Endodermal cell (in vitro differentiated cells): ENCODE measurements around the gene MAP3K1. TPM values are rescaled to one million over a fixed set of nuclear protein-coding genes. Genes with fewer than 3 reads are reported as not detected.
"Not testable (repeated sequence)": the region's sequence is repeated elsewhere in the genome, so short reads cannot be mapped to it uniquely, and the experiment has no call there.

Source experiments
- DNase-seq: peaks from one replicate; pipeline ENCODE4 v3.0.0-alpha.2; 2017
- H3K27ac ChIP-seq: 2 replicates; pipeline ENCODE4 v1.5.1; 2013; ENCODE audit warnings: mild to moderate bottlenecking, low read depth, low read length, moderate library complexity
- H3K27me3 ChIP-seq: 2 replicates; pipeline ENCODE4 v1.6.1; 2013; ENCODE audit warnings: mild to moderate bottlenecking, low read length, moderate library complexity; ENCODE audit not compliant: insufficient read depth, control insufficient read depth, poor library complexity, severe bottlenecking
- H3K36me3 ChIP-seq: 2 replicates; pipeline ENCODE4 v1.7.0; 2013; ENCODE audit warnings: mild to moderate bottlenecking, low read length, moderate library complexity; ENCODE audit not compliant: control insufficient read depth, insufficient read depth
- H3K4me1 ChIP-seq: one replicate; pipeline ENCODE4 v1.7.0; 2013; ENCODE audit warnings: low read length; ENCODE audit not compliant: control insufficient read depth, insufficient read depth
- H3K4me3 ChIP-seq: 2 replicates; pipeline ENCODE4 v1.5.1; 2013; ENCODE audit warnings: mild to moderate bottlenecking, low read length, moderate library complexity
- H3K9ac ChIP-seq: 2 replicates; pipeline ENCODE4 v1.6.1; 2013; ENCODE audit warnings: mild to moderate bottlenecking, low read length, moderate library complexity; ENCODE audit not compliant: poor library complexity, severe bottlenecking; ENCODE audit errors: extremely low read depth
- H3K9me3 ChIP-seq: 2 replicates; pipeline ENCODE4 v1.6.1; 2013; ENCODE audit warnings: mild to moderate bottlenecking, low read length, moderate library complexity; ENCODE audit not compliant: control insufficient read depth
- H3K27ac Mint-ChIP-seq: 2 replicates; pipeline ENCODE4 v1.8.0; 2020; ENCODE audit warnings: mixed read lengths
- H3K27me3 Mint-ChIP-seq: 2 replicates; pipeline ENCODE4 v1.8.0; 2021; ENCODE audit warnings: mild to moderate bottlenecking, mixed read lengths; ENCODE audit not compliant: insufficient read depth
- H3K36me3 Mint-ChIP-seq: 2 replicates; pipeline ENCODE4 v1.8.0; 2020; ENCODE audit warnings: low read depth, mixed read lengths
- H3K4me1 Mint-ChIP-seq: 2 replicates; pipeline ENCODE4 v1.8.0; 2020; ENCODE audit warnings: mixed read lengths
- H3K4me3 Mint-ChIP-seq: 2 replicates; pipeline ENCODE4 v1.8.0; 2020; ENCODE audit warnings: mild to moderate bottlenecking, moderate library complexity, mixed read lengths
- H3K9me3 Mint-ChIP-seq: 2 replicates; pipeline ENCODE4 v1.8.0; 2020; ENCODE audit warnings: mild to moderate bottlenecking, mixed read lengths
- WGBS, 2 experiments: methylation state at CpG; one replicate each; pipeline versions ENCODE4 v1.1.5 to v1.1.7; 2013; ENCODE audit warnings: missing lambda C conversion rate in 2 of 2, mixed read lengths in 1 of 2; ENCODE audit not compliant: insufficient coverage in 1 of 2, insufficient read length in 1 of 2; 5-methylcytosine and 5-hydroxymethylcytosine counted together
- total RNA-seq, 2 donors: library from RNA; stranded (reverse); fragmentation: NEBNext Ultra II Directional in 1 of 2; extraction: Animal tissue kit (Norgen Biotek cat#: 25700) in 1 of 2; gene quantifications; 2 replicates in 1 of 2; 3 replicates in 1 of 2; pipeline ENCODE4 v1.2.1, GENCODE V29; 2021
- TF ChIP-seq, protein P1 (sequence below): fragments of 200-600 bp; sonication (generic); conservative IDR thresholded peaks from 2 replicates; pipeline ENCODE4 v1.5.0; 2021; ENCODE audit warnings: antibody characterized with exemption, mild to moderate bottlenecking

The MAP3K1 gene
- total RNA-seq, 2 donors from 2014 or later = 18.0 to 23.7 TPM

DNA sequence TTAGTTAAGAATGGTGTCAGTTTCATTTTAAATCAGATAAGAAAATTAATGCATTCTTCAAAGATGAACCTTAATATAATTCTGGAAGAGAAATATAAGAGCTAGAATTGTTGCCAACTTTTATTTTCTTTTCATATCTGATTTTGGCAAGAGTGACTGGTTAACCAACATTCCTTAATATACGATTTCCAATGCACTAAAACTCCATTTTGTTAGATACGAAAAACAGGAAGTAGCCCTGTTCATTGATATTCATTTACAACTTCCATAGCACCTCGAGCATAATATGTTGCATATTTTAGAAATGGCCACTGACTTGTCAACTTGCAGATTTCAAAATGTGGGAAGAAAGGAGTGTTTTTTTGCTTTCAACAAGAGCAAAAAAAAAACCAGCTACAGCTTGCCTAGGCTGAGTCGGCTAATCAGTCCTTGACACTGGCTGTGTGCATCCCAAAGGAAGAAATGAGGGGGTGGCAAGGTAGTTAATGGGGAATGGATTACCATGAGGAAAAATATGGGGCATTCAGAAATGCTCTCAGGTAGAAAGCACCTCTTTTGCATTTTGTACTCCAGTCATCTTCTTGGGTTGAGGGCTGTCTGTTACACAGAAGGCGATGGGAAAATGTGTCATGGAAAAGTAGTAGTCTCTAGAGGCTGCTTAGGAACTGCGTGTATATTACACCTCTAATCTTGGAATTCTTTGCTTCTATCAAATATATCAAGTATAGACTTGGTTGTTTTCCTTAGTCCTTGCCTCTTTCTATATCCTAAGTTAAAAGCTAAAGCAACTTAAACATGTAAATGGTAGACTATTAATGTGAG lies 3.9 kb downstream of the MAP3K1 start:
- H3K4me1 Mint-ChIP-seq = peaks cover 33% of the 10 kb centered on the region
- H3K9me3 Mint-ChIP-seq = no peaks in the 10 kb centered on the region
- H3K9ac ChIP-seq = no peak overlapping the region
- WGBS, 2 experiments = 84 to 92% methylated on average over 3 to 6 of the region's 6 CpGs
- H3K27me3 ChIP-seq = no peaks in the 10 kb centered on the region
- H3K27ac ChIP-seq = no peak overlapping the region
- H3K4me1 ChIP-seq = peaks cover 22% of the 10 kb centered on the region
- no peaks in the 10 kb centered on the region for H3K9me3 ChIP-seq
- TF ChIP-seq, protein P1, sequence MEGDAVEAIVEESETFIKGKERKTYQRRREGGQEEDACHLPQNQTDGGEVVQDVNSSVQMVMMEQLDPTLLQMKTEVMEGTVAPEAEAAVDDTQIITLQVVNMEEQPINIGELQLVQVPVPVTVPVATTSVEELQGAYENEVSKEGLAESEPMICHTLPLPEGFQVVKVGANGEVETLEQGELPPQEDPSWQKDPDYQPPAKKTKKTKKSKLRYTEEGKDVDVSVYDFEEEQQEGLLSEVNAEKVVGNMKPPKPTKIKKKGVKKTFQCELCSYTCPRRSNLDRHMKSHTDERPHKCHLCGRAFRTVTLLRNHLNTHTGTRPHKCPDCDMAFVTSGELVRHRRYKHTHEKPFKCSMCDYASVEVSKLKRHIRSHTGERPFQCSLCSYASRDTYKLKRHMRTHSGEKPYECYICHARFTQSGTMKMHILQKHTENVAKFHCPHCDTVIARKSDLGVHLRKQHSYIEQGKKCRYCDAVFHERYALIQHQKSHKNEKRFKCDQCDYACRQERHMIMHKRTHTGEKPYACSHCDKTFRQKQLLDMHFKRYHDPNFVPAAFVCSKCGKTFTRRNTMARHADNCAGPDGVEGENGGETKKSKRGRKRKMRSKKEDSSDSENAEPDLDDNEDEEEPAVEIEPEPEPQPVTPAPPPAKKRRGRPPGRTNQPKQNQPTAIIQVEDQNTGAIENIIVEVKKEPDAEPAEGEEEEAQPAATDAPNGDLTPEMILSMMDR = no peak
- H3K27ac Mint-ChIP-seq = no peak overlapping the region
- no peak overlapping the region for H3K4me3 Mint-ChIP-seq
- H3K36me3 Mint-ChIP-seq = no peaks in the 10 kb centered on the region
- no peak for DNase-seq
- H3K27me3 Mint-ChIP-seq = peaks cover 2% of the 10 kb centered on the region
- no peak overlapping the region for H3K4me3 ChIP-seq
- H3K36me3 ChIP-seq = no peaks in the 10 kb centered on the region

- H3K36me3 ChIP-seq, H3K4me3 ChIP-seq, H3K36me3 Mint-ChIP-seq, H3K27ac ChIP-seq, H3K9me3 Mint-ChIP-seq, H3K4me3 Mint-ChIP-seq, H3K9ac ChIP-seq, H3K27me3 Mint-ChIP-seq, H3K9me3 ChIP-seq, DNase-seq, H3K27ac Mint-ChIP-seq, H3K27me3 ChIP-seq: not testable (repeated sequence)
- H3K4me1 ChIP-seq = peaks cover 26% of the 10 kb centered on the region
- 89 to 95% methylated on average over 4 to 5 of the region's 5 CpGs for WGBS, 2 experiments
- H3K4me1 Mint-ChIP-seq = peaks cover 49% of the 10 kb centered on the region
Observed at GRCh38 chr5:56821868-56822267, 6.5 kb downstream of the MAP3K1 start.

DNA sequence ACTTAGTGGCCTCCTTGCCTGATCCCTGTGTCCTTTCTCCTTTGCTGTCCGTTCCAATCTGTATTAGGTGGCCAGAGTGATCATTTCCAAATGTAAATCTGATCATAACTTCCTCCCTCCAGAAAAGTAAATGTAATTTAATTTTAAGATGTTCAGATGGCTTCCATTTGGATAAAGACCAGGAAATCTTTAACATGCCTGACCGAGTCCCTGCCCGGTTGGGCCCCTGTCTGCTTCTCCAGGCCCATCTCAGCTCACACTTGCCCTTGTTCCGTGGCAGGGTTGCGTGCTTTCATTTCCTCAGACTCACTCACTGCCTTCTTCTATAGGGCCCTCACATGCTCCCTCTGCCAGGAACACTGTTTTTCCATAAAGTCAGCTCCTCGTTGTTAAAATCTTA lies 7.6 kb downstream of the MAP3K1 start:
- Mint-ChIP-seq H3K27me3 (no peaks in the 10 kb centered on the region), H3K36me3 (no peaks in the 10 kb centered on the region), H3K4me1 (peaks cover 47% of the 10 kb centered on the region), H3K27ac (no peak overlapping the region), H3K9me3 (no peaks in the 10 kb centered on the region), H3K4me3 (no peak overlapping the region)
- Histone ChIP-seq H3K9ac (no peak overlapping the region), H3K4me3 (no peak overlapping the region), H3K4me1 (peaks cover 27% of the 10 kb centered on the region), H3K9me3 (no peaks in the 10 kb centered on the region), H3K36me3 (no peaks in the 10 kb centered on the region), H3K27ac (no peak overlapping the region), H3K27me3 (no peaks in the 10 kb centered on the region)
- WGBS, 2 experiments = 74 to 81% methylated on average over 5 to 6 of the region's 6 CpGs
- DNase-seq = peak; percentile 56
- TF ChIP-seq, protein P1 = no peak

GRCh38 chr5:56824019-56824418 lies 8.7 kb downstream of the MAP3K1 start:
- Histone ChIP-seq H3K9me3 (no peaks in the 10 kb centered on the region), H3K9ac (no peak overlapping the region), H3K4me1 (peaks cover 21% of the 10 kb centered on the region), H3K36me3 (no peaks in the 10 kb centered on the region), H3K4me3 (no peak overlapping the region), H3K27me3 (no peaks in the 10 kb centered on the region), H3K27ac (no peak overlapping the region)
- H3K4me3 Mint-ChIP-seq = no peak overlapping the region
- H3K4me1 Mint-ChIP-seq = peaks cover 50% of the 10 kb centered on the region
- TF ChIP-seq, protein P1 = no peak
- H3K27me3 Mint-ChIP-seq = no peaks in the 10 kb centered on the region
- no peak overlapping the region for H3K27ac Mint-ChIP-seq
- DNase-seq = no peak
- H3K9me3 Mint-ChIP-seq = no peaks in the 10 kb centered on the region
- H3K36me3 Mint-ChIP-seq = no peaks in the 10 kb centered on the region
